ENCODE measurements around the gene F7.
"Not testable (repeated sequence)": the region's sequence is repeated elsewhere in the genome, so short reads cannot be mapped to it uniquely, and the experiment has no call there.

Gene F7

DNA sequence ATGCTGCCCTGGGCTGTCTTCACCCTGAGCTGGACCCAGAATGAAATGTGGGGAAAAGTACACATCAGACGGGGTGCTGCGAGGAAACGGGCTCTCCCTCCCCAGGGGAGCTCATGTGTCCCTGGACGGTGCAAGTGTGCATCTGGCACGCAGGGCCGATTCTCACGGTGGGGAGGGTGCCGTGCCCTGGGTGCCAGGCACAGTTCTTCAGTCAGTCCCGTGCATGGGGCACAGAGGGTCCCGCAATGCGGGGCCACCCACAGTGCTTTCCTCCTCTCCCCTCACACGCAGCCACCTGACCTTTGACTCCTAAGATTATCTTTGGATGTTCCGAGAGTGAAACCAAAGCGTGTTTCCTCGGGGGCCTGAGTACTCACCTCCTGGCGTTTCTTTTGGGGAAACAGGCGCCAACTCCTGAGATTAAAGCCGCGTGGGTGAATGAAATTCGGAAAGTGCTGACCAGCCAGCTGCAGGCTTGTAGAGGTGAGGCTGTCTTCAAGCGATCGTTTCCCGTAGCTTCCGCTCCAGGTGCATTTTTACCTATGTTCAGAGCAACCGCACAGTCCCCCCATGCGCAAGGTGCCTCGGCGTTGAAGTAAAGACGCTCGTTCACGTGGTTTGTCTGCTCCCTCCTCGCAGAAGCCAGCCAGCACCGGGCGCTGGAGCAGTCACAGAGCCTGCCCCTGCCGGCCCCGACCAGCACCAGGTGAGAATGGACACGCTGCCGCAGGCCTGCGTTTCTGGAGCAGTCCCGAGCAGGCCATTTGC, 17.5 kb upstream of the F7 start:
- no peak for DNase-seq

- DNase-seq, result no peak
Observed at GRCh38 chr13:113088691-113089020, 16.9 kb upstream of the F7 start.

- no peak for DNase-seq
Observed at GRCh38 chr13:113089693-113090414, 15.7 kb upstream of the F7 start.

DNA sequence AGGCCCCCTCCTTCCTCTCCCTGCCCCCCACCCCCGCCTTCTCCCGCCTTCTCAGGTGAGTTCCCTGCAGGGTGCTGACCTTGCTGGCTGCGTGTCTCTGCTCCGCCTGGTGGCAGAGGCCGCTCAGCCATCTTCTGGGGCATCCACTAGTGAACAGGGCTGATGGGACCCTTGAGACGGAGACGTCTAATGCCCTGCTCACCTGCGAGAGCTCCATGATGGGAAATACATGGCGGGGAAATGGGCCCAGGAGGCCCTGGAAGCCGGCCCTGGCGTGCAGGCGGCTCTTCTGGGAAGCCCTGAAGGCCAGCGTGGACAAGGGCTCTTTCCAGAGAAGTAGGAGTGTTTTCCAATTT, 15.2 kb upstream of the F7 start:
- no peak for DNase-seq

DNA sequence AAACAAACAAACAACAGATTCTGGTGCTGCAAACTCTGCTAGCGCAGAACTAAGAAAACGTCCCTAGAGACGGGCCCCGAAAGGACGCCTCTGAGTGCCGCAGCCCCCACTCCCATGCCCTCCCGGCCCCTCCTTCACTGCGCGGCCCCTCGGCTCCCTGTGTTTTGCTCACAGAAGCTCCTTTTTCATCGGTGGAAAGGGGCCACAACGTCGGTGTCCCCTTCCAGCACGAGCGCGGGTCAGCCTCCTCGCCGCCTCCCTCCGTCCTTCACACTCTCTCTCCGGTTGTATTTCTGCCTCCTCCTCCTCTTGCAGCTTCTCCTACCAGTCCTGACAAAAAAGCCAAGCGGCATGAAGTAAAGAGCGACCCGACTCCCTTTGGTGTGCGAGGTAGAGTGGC, 14.8 kb upstream of the F7 start:
- DNase-seq, result no peak

DNA sequence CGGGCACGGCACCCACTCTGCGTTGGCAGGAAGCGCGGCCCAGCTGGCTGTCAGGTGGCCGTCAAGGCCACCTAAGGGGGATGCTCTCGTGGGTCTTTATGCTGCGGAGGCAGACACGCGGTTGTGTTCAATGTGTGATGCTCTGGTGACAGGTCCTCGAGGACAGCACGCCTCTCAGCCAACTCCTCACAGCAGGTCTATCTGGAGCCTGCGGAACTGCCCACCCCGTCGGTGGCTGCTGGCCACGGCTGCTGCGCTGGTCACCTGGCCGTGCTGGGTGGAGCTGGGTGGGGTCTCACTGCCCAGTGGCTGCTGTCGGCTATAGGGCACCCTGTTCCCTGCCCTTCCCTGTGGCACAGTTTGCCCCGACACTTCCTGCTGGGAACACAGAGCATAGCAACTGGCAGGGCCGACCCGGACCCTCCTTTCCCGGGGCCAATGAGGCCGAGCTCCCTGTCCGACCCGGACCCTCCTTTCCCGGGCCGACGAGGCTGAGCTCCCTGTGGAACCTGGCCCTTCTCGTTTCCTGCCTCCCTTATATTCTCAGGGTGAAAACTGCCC, 14.3 kb upstream of the F7 start:
- no peak for DNase-seq

DNA sequence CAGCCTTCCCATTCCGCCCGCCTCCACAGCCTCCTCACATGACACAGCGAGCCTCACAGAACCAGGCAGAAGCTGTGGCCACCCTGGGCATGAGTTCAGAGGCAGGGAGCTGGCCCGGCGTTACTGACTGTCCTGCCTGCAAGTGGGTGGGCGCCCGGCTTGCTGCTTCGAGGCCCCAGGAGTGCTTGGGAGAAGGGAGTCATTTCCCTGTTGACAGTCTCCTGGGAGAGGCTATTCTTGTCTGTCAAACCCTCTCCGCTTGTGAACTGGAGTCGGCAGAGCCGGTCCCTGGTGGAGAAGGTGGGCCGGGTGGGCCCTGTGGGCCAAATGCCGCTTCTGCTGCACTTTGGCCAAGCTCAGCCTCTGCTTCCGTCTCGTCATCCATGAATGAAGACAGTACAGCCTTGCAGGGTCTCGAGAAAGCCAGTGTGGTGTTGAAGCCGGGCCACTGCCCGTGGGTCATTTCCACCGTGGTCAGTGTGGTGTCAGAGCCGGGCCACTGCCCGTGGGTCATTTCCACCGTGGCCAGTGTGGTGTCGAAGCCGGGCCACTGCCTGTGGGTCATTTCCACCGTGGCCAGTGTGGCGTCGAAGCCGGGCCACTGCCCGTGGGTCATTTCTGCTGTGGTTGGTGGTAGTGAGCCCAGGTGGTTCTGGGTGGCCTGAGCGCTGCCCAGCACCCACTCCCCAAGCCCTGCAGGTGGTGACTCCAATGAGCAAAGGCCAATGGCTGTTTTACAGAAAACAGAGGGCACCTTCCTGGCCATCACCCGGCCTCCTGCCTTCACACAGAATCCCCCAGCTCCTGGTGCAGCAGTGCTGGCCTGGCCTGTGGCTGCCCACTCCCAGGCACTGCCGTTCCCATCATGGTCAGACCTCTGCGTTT, 13.5 kb upstream of the F7 start:
- no peak for DNase-seq

- no peak for DNase-seq
Observed at GRCh38 chr13:113092776-113093579, 12.6 kb upstream of the F7 start.

DNA sequence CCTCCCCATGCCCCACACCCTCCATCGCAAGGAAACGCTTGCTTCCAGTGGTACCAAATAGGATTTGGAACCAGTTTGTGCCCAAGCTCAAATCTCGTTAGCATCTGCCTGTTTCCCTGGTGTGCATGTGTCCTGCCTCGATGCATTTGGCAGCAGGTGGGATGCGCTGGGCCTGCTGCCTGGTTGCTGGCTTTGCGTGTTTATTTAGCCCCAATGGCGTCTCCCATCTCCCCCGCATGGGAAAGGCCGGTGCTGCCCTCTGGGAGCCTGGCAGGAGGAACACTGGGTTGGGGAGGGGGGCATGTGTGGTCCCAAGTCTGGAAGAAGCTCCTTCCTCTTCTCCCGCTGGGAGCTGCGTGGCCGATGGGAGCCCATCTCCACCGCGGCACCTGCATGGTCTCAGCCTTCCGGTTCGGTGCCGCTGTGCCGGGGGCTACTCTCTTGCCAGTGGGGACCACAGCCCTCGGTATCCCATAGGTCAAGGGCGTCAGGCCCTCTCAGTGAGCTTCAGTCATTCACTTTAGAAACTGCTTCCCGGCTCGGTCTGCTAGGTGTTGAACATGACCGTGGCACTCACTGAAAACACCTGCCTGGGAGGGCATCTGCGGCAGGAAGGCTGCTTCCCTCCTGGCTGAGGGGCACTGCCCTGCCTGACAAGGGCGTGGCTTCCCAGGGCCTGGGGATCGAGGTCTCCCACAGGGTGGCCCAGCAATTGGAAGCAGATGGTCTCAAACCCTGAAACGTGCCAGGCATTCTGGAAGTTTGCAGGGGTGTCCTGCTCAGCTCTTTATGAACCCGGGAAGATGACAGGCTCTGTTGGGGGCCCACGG, 11.8 kb upstream of the F7 start:
- DNase-seq, result no peak

DNA sequence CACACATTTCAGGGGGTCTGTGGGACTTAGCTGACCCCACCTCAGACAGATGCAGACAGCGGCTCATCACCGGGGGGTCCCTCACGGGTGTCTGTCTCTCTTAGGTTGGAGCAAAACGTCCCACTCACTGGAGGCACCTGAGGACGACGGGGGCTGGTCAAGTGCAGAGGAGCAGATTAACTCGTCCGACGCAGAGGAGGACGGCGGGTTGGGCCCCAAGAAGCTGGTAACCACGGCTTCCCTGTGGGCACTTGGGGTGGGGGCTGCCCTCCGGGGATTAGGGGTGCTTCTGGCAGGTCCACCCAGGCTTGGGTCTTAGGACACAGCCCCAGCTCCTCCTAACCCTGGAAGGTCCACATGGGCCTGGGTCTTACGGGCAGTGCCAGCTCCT, 11.2 kb upstream of the F7 start:
- DNase-seq, result no peak

- no peak for DNase-seq
Observed at GRCh38 chr13:113095146-113096051, 10.2 kb upstream of the F7 start.

DNA sequence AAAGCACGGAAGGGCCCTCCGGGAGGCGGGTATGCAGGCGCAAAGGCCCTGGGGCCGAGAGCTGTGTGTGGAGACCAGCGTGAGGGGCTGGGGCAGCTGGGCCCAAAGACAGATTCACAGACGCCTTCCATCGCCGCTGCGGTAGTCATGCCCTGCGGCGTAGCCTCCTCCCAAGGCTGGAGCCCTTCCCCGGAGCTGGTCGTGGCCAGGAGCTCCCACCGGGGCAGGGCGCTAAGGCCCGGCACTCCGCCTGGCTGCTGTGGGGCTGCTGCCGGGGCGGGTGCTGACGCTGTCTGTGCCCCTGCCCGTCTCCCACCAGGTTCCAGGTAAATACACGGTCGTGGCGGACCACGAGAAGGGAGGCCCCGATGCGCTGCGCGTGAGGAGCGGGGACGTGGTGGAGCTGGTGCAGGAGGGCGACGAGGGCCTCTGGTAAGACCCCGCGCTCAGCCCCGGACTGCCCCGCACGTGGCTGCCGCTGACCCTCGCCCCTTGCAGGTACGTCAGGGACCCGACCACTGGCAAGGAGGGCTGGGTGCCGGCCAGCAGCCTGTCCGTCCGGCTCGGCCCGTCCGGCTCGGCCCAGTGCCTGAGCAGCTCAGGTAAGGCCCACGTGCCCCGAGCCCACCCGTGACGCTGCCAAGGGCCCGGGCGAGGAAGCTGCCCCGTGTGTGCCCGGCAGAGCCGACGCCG, 9.4 kb upstream of the F7 start:
- no peak for DNase-seq

DNA sequence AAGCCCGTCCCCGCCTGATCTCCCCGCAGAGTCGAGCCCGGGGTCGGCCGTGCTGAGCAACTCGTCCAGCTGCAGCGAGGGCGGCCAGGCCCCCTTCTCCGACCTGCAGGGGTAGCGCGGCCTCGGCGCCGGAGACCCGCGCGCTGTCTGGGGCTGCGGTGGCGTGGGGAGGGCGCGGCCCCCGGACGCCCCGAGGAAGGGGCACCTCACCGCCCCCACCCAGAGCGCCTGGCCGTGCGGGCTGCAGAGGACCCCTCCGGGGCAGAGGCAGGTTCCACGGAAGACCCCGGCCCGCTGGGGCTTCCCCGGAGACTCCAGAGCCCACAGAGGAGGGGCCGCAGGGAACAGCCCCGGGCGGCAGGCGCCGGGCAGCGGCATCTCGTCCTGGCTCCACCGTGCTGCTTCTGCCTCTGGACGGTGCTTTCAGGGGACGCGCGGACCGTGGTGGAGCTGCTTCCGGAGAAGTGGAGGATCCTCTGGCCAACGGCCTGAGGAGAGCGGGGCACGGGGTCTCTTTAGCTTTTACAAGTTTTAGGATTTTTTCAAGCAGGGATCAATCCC, 8.8 kb upstream of the F7 start:
- DNase-seq, result no peak

DNA sequence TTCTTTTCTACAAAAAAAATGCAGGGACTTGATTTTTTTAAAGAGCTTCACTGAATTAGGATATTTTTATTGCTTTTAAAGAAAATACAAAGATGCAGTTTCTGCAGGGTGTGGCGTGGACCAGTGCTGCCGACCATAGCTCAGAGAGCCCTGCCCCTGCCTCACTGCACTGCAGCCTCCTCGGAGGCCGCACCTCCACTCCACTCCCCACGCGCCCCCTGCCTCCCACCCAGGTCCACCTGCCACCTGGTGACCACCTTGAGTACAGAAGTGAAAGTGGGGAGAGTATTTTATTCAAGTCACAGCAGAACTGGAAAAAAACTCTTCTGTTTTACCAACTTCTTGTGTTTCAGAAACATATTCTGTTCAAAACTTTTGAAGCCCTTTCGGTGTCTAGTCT, 7.9 kb upstream of the F7 start:
- DNase-seq, result no peak

GRCh38 chr13:113098162-113098732, 7.3 kb upstream of the F7 start:
- no peak for DNase-seq

GRCh38 chr13:113099142-113099541, 6.4 kb upstream of the F7 start:
- no peak for DNase-seq

DNA sequence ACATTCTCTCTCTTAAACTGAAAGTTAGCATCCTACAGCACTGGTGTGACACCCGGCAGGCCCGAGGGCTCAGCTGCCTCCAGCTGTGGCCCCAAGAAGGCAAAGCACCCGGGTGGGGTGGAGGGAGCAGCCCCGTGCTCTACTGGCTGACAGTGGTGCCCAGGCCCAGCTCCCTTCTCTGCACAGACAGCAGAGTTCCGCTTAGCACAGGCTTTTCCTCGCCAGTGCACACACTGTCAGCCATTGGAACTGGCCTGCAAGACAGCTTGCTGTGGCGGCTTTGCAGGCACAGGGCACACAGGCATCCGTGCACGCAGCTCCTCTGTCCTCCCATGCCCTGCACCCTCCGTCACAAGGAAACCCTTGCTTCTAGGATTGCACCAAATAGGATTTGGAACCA, 3.3 kb upstream of the F7 start:
- DNase-seq, result not testable (repeated sequence)

- no peak for DNase-seq
Observed at GRCh38 chr13:113102727-113103126, 2.9 kb upstream of the F7 start.

DNA sequence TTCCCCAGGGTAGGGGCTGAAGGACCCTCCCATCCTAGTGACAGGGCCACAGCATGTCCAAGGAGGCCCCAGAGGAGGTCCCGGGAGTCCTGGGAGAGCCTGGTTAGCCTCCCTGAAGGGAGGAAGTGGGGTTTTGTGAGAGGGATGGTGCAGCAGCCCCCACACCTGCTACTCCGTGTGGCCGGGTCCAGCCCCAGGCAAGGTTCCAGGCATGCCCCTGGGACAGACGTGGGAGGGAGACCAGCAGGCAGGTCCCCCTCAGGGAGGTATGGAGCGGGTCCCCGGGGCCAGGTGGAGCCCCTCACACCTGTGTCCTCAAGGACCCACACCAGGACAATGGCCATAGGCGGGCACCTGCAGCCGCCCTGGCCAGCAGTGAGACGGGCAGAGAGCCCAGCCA, 1.9 kb upstream of the F7 start:
- DNase-seq, result no peak

All from hippocampal formation (tissue), 2 donors.